C4-2B (cell line): ENCODE measurements around the gene TPSD1.
"Not testable (repeated sequence)": the region's sequence is repeated elsewhere in the genome, so short reads cannot be mapped to it uniquely, and the experiment has no call there.

Source experiments
- H3K27ac ChIP-seq: fragments of 450-650 bp; 2 replicates; pipeline ENCODE4 v1.5.1; 2017
- CTCF ChIP-seq: fragments of 450-650 bp; conservative IDR thresholded peaks from 2 replicates; pipeline ENCODE4 v1.5.1; 2017; ENCODE audit warnings: mild to moderate bottlenecking
- ZFX ChIP-seq: fragments of 450-650 bp; IDR thresholded peaks from 2 replicates; pipeline ENCODE4 v1.6.1; 2017

Gene TPSD1

GRCh38 chr16:1237990-1238389, 17.9 kb upstream of the TPSD1 start:
- no peak for TF ChIP-seq CTCF
- no peak for TF ChIP-seq ZFX
- no peak overlapping the region for H3K27ac ChIP-seq

- not testable (repeated sequence) for H3K27ac ChIP-seq
Measured at GRCh38 chr16:1238909-1239308, 17.0 kb upstream of the TPSD1 start.

GRCh38 chr16:1239575-1239974, 16.3 kb upstream of the TPSD1 start:
- H3K27ac ChIP-seq = not testable (repeated sequence)

GRCh38 chr16:1240436-1240835, 15.4 kb upstream of the TPSD1 start, which contains the start of gene TPSAB1:
TSS of gene TPSAB1 (plus strand) at chr16:1240705. CDS start at chr16:1240939, 234 bp downstream.
- not testable (repeated sequence) for H3K27ac ChIP-seq

GRCh38 chr16:1241081-1241480, 14.8 kb upstream of the TPSD1 start:
- not testable (repeated sequence) for H3K27ac ChIP-seq

- not testable (repeated sequence) for H3K27ac ChIP-seq
Measured at GRCh38 chr16:1243363-1243762, 12.5 kb upstream of the TPSD1 start.

- H3K27ac ChIP-seq = not testable (repeated sequence)
Measured at GRCh38 chr16:1243907-1244850, 11.7 kb upstream of the TPSD1 start.

- TF ChIP-seq CTCF = no peak
- TF ChIP-seq ZFX = no peak
- no peak overlapping the region for H3K27ac ChIP-seq
Measured at GRCh38 chr16:1244881-1245280, 11.0 kb upstream of the TPSD1 start.

- TF ChIP-seq ZFX (no peak), CTCF (no peak)
- H3K27ac ChIP-seq = no peak overlapping the region
Measured at GRCh38 chr16:1245452-1246020, 10.3 kb upstream of the TPSD1 start.

- H3K27ac ChIP-seq = not testable (repeated sequence)
Measured at GRCh38 chr16:1247903-1248537, 7.8 kb upstream of the TPSD1 start.

- H3K27ac ChIP-seq = not testable (repeated sequence)
Measured at GRCh38 chr16:1249031-1249755, 6.7 kb upstream of the TPSD1 start.

- H3K27ac ChIP-seq = not testable (repeated sequence)
Measured at GRCh38 chr16:1253701-1254364, 2.0 kb upstream of the TPSD1 start.

- not testable (repeated sequence) for H3K27ac ChIP-seq
Measured at GRCh38 chr16:1254821-1255220, 1.0 kb upstream of the TPSD1 start.

GRCh38 chr16:1256296-1256873, 516 bp downstream of the TPSD1 start:
- H3K27ac ChIP-seq = not testable (repeated sequence)
